Thymus (tissue), 11 donors: ENCODE results near the gene PCDH9. TPM values are rescaled to one million over a fixed set of nuclear protein-coding genes. Genes with fewer than 3 reads are reported as not detected.

Experiments used
- DNase-seq, 9 donors: peaks; one replicate each; pipeline ENCODE4 v3.0.0-alpha.2; 2013; ENCODE audit warnings: low spot score in 9 of 9, low read depth in 6 of 9, missing footprints in 1 of 9
- H3K27ac ChIP-seq, 2 donors: one replicate each; pipeline ENCODE4 v1.5.1; 2013; ENCODE audit warnings: control low read depth in 1 of 2, low read depth in 1 of 2, low read length in 1 of 2, mild to moderate bottlenecking in 1 of 2, moderate library complexity in 1 of 2
- H3K27me3 ChIP-seq, 2 donors: one replicate each; pipeline ENCODE4 v1.5.1; 2013; ENCODE audit warnings: low read length in 1 of 2; ENCODE audit not compliant: control insufficient read depth in 2 of 2, insufficient read depth in 1 of 2
- H3K36me3 ChIP-seq, 2 donors: one replicate each; pipeline ENCODE4 v1.5.1; 2013; ENCODE audit warnings: low read length in 1 of 2, mild to moderate bottlenecking in 1 of 2, moderate library complexity in 1 of 2; ENCODE audit not compliant: control insufficient read depth in 2 of 2, insufficient read depth in 2 of 2
- H3K4me1 ChIP-seq, 2 donors: one replicate each; pipeline ENCODE4 v1.5.1; 2013; ENCODE audit warnings: low read length in 2 of 2; ENCODE audit not compliant: control insufficient read depth in 2 of 2, insufficient read depth in 2 of 2
- H3K4me3 ChIP-seq, 2 donors: one replicate each; pipeline ENCODE4 v1.5.1; 2013; ENCODE audit warnings: low read length in 2 of 2, control low read depth in 1 of 2, mild to moderate bottlenecking in 1 of 2
- H3K9me3 ChIP-seq, 2 donors: one replicate each; pipeline ENCODE4 v1.5.1; 2013; ENCODE audit warnings: low read length in 1 of 2, mild to moderate bottlenecking in 1 of 2; ENCODE audit not compliant: control insufficient read depth in 2 of 2, insufficient read depth in 1 of 2
- WGBS: extraction: QIAGEN DNeasy Blood & Tissue Kit; methylation state at CpG from one replicate; pipeline ENCODE4 v1.1.7; 2013; 5-methylcytosine and 5-hydroxymethylcytosine counted together
- polyA plus RNA-seq: library from polyadenylated mRNA; stranded (reverse); fragments of 200-250 nt; gene quantifications from one replicate; pipeline ENCODE4 v1.2.3, GENCODE V29; 2013
- total RNA-seq: library from RNA; stranded (reverse); fragments of 120-200 nt; gene quantifications from one replicate; pipeline ENCODE4 v1.2.4, GENCODE V29; 2013
- donor health status: healthy.

The PCDH9 gene
- total and polyA plus RNA-seq, 2 donors, result 0.82 to 5.0 TPM

- Histone ChIP-seq H3K9me3 (no peaks in the 10 kb centered on the region), H3K27ac (no peak overlapping the region), H3K36me3 (no peaks in the 10 kb centered on the region), H3K27me3 (no peaks in the 10 kb centered on the region), H3K4me1 (no peaks in the 10 kb centered on the region), H3K4me3 (no peak overlapping the region)
- WGBS, result 96% methylated on average over 1 of the region's 1 CpG
- no peak for DNase-seq
These were observed 737.7 kb downstream of the PCDH9 start for GRCh38 chr13:66492479-66492878.

DNA sequence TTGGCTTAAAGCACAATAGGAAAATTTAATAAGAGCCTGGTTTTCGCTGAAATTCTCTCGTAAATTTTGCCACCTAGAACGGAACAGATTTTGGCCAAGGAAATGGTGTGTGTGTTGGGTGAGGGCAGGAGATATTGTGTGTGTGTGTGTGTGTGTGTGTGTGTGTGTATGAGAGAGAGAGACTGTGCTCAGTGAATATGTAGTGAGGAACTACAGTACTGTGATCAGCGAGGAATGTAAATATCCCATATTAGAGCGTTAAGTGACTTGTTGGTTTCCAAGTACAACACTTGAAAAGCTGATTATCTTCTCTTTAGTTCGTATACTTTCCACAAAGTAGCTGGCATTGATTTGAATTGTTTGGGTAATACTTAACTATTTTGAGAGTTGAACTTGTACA, 738.9 kb downstream of the PCDH9 start:
- H3K36me3 ChIP-seq, result no peaks in the 10 kb centered on the region
- no peaks in the 10 kb centered on the region for H3K9me3 ChIP-seq
- 98% methylated on average over 6 of the region's 6 CpGs for WGBS
- no peaks in the 10 kb centered on the region for H3K4me1 ChIP-seq
- no peak overlapping the region for H3K27ac ChIP-seq
- H3K27me3 ChIP-seq, result no peaks in the 10 kb centered on the region
- DNase-seq, result no peak
- no peak overlapping the region for H3K4me3 ChIP-seq

GRCh38 chr13:66489586-66489985, 740.5 kb downstream of the PCDH9 start:
- Histone ChIP-seq H3K4me1 (no peaks in the 10 kb centered on the region), H3K9me3 (no peaks in the 10 kb centered on the region), H3K27ac (no peak overlapping the region), H3K4me3 (no peak overlapping the region), H3K27me3 (no peaks in the 10 kb centered on the region), H3K36me3 (no peaks in the 10 kb centered on the region)
- no peak for DNase-seq
- WGBS, result 98% methylated on average over 2 of the region's 2 CpGs

- DNase-seq, result no peak
- H3K4me3 ChIP-seq, result no peak overlapping the region
- no peaks in the 10 kb centered on the region for H3K36me3 ChIP-seq
- H3K27ac ChIP-seq, result no peak overlapping the region
- H3K9me3 ChIP-seq, result no peaks in the 10 kb centered on the region
- WGBS, result 99% methylated on average over 1 of the region's 1 CpG
- no peaks in the 10 kb centered on the region for H3K27me3 ChIP-seq
- H3K4me1 ChIP-seq, result no peaks in the 10 kb centered on the region
These were observed 741.0 kb downstream of the PCDH9 start for GRCh38 chr13:66489172-66489571.

DNA sequence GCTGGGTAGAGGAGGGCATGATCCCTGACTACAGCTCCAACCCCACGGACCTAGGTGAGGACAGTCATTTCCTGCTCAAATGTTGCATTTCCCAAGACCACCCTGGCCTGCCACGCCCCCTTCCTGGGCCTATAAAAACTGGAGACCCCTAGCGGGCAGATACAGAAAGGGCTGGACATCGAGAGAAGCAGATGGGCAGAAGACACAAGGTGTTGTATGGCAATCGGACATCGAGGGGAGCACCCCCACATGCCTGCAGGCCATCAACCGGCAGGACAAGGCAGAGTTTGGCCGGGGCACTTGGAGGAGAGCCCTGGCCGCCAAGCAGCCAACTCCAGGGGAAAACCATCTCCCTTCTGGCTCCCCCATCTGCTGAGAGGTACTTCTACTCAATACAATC, 746.4 kb downstream of the PCDH9 start:
- DNase-seq, result no peak
- Histone ChIP-seq H3K36me3 (no peaks in the 10 kb centered on the region), H3K27me3 (no peaks in the 10 kb centered on the region), H3K27ac (no peak overlapping the region), H3K4me1 (no peaks in the 10 kb centered on the region), H3K4me3 (no peak overlapping the region), H3K9me3 (no peaks in the 10 kb centered on the region)
- WGBS, result 94% methylated on average over 9 of the region's 9 CpGs

GRCh38 chr13:66482836-66483235, 747.3 kb downstream of the PCDH9 start:
- H3K4me1 ChIP-seq, result no peaks in the 10 kb centered on the region
- 86% methylated on average over 4 of the region's 4 CpGs for WGBS
- H3K9me3 ChIP-seq, result no peaks in the 10 kb centered on the region
- H3K27ac ChIP-seq, result no peak overlapping the region
- no peak for DNase-seq
- no peaks in the 10 kb centered on the region for H3K27me3 ChIP-seq
- no peak overlapping the region for H3K4me3 ChIP-seq
- H3K36me3 ChIP-seq, result no peaks in the 10 kb centered on the region

DNA sequence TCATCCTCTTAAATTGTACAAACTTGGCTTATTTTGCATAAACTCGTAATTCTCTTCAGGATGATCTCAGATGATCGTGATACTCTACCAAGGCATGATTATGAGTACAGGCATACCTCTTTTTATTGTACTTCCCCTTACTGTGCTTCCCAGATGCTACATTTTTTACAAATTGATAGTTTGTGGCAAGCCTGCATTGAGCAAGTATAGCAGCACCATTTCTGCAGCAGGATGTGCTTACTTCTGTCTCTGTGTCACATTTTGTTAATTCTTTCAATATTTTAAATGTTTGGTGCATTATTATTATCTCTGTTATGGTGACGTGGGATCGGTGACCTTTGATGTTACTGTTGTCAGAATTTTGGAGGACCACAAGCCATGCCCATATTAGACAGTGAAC, 752.3 kb downstream of the PCDH9 start:
- Histone ChIP-seq H3K27me3 (no peaks in the 10 kb centered on the region), H3K9me3 (no peaks in the 10 kb centered on the region), H3K36me3 (no peaks in the 10 kb centered on the region), H3K27ac (no peak overlapping the region), H3K4me1 (no peaks in the 10 kb centered on the region), H3K4me3 (no peak overlapping the region)
- DNase-seq, result no peak
- 97% methylated on average over 4 of the region's 4 CpGs for WGBS

GRCh38 chr13:66475061-66475460, 755.1 kb downstream of the PCDH9 start:
- no peak overlapping the region for H3K27ac ChIP-seq
- no peaks in the 10 kb centered on the region for H3K9me3 ChIP-seq
- DNase-seq, result no peak
- no peak overlapping the region for H3K4me3 ChIP-seq
- H3K27me3 ChIP-seq, result no peaks in the 10 kb centered on the region
- H3K36me3 ChIP-seq, result no peaks in the 10 kb centered on the region
- no peaks in the 10 kb centered on the region for H3K4me1 ChIP-seq

- WGBS, result 93% methylated on average over 6 of the region's 6 CpGs
- Histone ChIP-seq H3K4me1 (no peaks in the 10 kb centered on the region), H3K27me3 (no peaks in the 10 kb centered on the region), H3K27ac (no peak overlapping the region), H3K4me3 (no peak overlapping the region), H3K9me3 (no peaks in the 10 kb centered on the region), H3K36me3 (no peaks in the 10 kb centered on the region)
- no peak for DNase-seq
These were observed 760.4 kb downstream of the PCDH9 start for GRCh38 chr13:66469745-66470144.

DNA sequence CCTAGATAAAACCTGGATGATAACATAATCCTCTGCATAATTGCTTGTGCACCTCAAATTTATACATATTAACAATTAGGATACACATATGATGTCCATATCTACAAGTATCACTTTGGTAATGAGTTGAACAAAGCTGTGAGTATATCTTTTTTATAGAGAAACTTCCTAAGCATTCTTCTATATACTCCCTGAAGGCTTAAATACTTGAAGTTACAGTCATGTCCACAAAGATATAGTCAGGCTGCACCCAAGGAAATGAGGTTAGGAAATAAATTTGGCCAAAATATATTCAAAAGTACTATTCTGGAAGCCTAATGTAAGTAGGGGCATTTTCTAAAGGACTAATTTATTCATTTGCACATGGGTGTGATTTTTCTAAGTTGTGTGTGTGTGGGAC, 761.5 kb downstream of the PCDH9 start:
- Histone ChIP-seq H3K36me3 (no peaks in the 10 kb centered on the region), H3K4me3 (no peak overlapping the region), H3K4me1 (no peaks in the 10 kb centered on the region), H3K27ac (no peak overlapping the region), H3K9me3 (no peaks in the 10 kb centered on the region), H3K27me3 (no peaks in the 10 kb centered on the region)
- no peak for DNase-seq
